HG03045 (cell line): Measurements from ENCODE around the gene CCDC6.
"Not testable (repeated sequence)": the region's sequence is repeated elsewhere in the genome, so short reads cannot be mapped to it uniquely, and the experiment has no call there.

ENCODE experiments used
- ATAC-seq: cut with Tn5 transposase; IDR thresholded peaks from one replicate; pipeline ENCODE4 v1.9.1; 2021; ENCODE audit warnings: mild to moderate bottlenecking, moderate library complexity; ENCODE audit not compliant: unreplicated experiment

CCDC6 gene

DNA sequence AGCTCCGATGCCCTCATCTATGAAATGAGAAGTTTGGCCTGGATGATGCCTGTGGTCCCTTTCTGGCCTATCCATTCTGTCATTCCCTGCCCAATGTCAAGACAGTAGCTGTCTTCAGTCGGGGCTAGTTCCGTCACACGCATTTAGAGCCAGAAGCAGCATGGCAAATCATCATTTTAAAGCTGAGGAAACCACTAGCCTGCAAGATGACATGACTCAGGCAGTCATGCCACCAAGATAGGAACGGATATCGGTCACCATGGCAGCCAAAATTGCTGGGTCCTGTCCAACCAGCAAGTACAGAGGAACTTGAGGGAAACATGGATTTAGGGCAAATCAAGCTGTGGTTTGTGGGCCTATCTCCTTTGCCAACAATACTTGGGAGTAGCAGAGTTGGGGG lies 88.6 kb downstream of the CCDC6 start:
- no peak for ATAC-seq

DNA sequence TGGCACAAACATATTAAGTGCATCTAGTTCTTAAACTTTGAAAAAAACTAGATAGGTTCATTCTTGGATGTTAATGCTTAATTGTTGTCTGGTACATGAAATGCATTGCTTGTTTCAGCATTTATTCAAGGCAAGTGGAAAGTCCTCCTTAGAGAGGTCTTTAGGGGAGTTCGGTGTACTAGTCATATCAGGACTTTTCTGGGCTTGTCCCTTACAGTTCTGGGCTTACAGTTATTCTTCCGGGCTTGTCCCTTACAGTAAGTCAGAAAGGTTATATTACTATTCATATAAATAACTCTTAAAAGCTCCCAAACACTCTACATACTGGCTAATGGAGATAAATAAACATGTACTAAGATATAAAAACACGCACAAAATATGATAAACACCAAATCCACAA lies 91.5 kb downstream of the CCDC6 start:
- ATAC-seq, result no peak

DNA sequence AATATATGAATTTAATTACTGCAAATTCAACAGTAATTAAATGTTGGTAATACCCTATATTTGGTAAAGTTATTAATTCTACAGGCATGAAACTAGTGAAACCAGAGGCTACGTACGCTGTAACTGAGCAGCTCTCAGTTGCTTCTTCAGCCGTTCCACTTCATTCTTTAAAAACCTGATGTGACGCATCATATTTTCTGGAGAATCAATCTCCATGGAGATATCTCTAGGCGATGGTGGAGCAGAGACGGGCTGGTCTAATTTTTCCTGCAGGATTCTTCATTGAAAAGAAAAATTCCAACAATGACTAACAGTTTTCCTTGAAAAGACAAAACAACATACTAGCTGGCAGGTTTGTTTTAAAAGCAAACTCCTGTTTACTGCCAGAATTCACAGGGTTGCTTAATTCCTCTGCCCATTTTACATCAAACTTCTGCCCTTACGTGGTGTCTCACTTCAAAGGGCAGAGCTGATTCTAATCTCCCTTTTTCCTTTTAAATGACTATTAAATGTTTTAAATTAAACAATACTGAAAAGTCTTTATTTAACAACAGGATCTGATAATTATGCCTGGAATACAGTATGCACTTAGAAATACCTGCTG lies 93.7 kb downstream of the CCDC6 start:
- no peak for ATAC-seq

DNA sequence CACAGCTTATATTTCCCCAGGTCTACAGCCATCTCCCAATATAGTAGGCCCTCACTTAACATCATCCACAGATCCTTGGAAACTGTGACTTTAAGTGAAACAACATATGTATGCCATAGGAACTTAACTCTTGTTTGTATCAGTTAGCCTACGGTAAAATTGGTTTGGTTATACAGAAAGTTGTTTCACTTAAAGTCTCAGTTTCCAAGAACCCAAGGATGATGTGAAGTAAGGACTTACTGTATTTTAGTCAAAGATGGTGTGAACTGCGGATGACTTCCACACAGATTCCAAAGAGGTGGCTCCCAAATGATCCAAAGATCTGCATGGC lies 96.7 kb downstream of the CCDC6 start:
- ATAC-seq, result no peak

DNA sequence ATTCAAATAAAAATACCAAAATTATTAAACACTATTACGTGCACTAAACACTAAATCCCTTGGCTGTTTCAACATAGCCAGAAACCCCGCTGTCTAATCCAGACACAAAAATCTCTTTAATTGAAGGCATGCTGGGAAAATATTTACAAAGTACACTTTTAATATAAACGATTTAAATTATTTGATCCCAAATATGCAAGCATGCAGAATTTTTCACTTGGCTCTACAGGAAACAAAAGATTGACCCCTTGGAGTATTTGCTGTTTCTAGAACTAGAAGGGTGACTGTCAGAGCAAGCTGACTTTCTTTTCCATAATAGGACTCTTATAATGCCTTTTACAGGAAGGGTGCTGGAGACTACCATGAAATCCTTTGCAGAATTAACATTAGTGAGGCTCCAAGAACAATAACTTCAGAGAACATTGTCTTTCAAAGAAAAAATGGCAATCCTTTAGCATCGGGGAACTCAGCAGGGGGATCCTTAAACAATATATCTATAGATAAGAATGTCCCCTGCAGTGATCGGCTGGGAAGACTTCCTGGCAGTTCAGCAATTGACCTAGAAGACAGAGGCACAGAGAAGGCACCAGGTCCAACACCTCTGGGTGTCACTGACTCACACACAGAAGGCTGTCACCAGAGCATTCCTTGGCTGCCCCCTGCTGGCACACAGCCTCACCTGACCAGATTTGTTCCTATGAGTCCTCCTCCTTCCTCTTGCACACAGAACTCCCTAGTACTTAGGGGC lies 97.3 kb downstream of the CCDC6 start:
- peak; percentile 91 for ATAC-seq

DNA sequence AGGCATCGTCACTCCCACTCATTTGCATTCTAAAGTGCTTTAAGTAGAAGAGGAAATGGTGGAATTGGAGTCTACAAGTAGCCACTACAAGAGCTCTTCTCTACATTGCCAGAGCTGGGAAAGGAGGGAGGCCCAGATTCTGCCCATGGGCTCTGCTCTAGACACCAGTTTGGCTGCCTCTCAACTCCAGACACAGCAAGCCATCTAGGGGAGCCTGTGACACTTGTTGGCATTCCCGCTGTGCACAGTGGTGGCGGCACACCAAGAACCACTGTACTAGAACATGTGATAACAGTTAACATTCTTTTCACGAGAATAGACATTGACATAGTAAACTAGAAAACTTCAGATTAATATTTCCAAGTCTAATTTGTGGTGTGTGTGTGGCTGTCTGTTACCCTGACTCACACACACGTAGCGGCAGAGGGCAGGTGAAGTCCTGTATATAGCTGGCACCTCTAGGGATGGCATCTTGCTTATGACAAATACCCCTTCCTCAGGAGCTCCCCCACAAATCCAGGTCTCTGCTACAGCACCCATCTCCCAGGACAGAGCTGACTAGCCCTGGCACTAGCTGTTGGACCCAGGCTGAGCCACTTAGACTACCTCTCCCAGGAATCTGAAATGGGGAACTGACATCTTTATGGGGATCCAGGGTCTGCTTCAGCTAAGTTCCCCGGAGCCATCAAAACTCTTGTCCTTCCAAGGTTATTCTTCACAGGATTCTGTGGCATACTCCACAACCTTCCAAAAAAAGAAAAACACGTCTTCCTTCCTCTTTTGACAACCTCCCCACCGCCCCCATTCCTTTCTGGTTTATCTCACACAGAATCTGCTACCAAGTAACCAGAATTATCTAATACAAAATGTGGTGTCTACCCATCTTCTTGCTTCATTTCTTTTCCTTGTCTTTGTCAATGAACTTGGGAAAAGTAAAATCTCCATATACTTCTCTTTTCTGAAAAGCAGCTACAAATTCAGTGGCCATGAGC lies 98.4 kb downstream of the CCDC6 start:
- ATAC-seq, result no peak

DNA sequence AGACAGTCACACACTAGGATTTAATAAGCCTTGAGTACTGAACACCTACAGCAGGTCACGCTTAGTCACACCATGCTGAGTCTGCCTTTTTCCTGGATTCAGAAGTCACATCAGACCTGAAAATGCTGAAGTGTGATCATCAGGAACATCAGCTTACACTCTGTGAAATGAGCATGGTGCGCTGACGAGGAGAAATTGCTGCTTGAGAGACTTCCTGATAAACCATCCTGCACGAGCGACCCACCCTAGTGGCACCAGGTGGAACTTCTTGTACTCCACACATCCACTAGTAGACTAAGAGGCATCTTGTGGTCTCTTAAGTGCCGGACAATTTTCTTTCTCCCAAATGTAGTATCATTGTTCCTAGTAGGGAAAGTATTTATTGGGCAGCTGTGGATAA lies 101.3 kb downstream of the CCDC6 start:
- ATAC-seq, result no peak

DNA sequence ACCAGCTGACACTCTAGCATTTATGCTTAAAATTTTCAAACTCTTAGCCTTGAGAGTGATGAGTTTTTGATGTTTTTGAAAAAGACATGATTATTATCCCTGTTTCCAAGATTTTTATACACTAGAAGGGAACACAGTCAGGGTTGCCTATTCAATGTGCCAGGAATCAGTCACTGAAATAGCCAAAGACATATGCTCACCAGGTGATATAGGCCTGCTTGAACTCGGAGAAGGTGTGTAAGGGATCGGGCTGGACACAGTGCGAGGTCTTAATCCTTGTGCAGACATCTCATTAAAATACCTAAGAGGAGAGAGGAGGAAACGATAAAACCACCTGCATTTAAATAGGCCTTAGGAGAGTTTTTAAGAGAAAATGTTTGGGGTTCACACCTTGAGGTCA lies 102.1 kb downstream of the CCDC6 start:
- no peak for ATAC-seq

DNA sequence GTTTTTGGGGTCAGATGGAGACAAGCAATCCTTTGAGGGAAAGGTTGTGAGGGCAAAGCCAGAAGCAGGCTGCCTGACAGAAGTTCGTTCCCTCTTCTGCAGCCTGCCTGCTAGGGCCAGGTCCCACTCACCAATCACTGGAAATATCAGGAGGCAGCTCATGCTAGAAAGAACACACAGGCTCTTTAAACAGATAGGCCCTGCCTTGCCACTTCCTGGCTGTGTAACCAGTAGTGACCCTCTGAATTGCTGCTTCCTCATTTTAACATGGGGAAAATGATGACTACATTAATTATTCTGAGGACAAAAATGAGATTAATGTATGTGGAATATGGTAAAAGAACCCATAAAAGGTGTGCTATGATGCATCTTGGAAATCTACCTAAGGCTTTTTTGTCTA lies 102.6 kb downstream of the CCDC6 start:
- no peak for ATAC-seq

DNA sequence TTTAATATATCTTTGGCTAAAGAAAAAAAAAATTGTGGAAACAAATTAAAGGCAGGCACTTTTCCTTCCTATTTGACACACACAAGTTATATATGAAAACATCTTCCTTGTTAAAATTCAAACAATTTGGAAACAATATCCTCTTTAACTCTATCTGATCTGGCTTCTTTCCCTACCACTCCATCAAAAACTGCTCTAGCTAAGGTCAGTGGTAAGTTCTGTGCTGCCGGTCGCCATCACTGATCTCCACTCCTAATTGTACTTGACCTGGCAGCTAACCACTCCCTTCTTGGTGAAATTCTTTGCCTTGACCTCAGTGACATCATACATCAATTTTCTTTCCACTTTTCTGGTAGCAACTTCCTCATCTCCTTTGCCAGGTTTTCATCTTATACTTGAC lies 105.2 kb downstream of the CCDC6 start:
- ATAC-seq, result no peak

DNA sequence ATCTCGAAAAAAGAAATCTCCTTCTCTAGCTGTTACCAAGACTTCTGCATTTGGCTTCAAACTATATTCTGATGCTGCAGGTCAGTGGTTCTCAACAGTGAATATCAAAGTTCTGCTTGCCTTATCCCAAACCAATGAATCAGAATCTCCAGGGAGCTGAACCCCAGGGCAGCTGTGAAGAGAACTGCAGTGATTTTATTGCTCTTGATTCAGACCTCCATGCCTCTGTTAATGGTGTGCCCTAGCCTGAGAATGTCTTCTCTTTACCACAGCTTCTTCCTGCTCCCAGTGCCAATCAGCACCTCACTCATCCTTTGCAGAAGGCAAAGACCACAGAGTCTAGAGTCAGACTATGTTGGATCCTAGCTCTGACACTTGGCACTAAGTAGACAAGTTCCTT lies 106.9 kb downstream of the CCDC6 start:
- no peak for ATAC-seq

DNA sequence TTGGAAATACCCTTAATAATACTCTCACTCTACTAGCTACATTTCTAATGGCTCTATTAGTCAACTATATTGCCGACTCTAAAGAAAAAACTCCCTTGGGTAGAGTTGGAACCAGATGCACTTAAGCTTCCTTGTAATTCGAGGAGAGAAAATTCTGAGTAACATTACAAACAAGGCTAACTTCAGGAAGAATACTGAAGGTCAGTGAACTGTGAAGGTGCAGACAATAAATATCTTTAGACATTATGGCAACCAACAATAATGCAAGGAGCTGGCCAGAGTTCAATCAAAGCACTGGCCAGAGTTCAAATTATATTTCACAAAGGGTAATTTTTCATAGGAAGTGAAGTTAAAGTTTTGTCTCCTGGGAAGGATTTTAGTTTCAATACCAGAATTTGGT lies 112.4 kb downstream of the CCDC6 start:
- ATAC-seq, result no peak

DNA sequence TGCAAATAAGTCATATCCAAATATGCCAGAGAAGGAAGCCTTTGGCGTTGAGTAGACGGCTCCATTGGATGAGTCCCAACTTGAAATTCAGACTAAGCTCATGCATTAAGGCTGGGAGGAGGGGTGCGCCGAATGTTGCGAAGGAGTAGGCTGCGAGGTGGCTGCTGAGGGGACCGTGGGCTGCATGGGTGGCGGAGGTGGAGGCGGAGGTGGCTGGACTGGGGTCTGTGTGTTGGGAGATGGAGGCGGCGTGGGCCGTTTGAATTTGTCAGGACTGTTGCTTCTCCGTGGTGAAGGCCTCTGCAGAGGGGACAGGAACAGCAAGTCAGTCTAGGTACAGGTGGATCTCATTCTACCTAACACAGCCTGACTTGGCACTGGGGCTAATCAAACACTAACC lies 113.5 kb downstream of the CCDC6 start:
- ATAC-seq, result no peak

DNA sequence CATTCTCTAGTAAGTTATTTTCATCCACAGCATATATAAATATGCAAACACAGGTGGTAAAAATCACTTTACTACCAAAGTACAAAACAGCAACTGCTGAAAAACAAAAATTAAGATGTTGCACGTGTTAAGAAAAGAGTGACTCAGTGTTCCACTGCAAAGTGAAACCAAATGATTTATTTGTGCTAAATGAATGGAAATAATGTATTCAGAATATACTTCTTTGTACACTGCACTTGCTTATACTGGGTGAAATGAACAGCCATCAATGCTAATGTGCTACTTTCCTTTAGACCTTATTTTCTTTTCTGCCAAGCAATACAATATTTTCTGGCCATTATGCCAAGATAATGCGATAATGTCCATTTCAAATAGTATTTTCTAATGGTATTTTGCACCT lies 114.8 kb downstream of the CCDC6 start:
- ATAC-seq, result no peak

DNA sequence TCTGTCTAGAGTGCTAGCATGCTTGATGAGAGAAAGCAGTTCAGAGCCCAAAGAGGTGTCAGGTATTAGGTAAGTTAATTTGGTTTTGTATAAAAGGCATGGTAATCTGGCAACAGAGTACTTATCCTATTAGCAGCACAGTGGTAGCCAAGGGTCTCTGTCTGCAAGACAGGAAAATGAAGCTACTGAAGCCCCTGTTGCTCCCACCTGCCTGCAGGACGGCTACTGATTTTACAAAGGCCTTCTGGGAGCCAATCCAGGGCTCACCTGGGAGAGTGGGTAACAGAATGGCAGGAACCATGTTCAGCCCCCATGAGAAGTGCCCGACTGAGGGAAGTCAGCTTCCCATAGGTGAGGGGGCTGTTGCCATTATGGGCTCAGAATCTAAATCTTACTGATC lies 116.3 kb downstream of the CCDC6 start:
- ATAC-seq, result not testable (repeated sequence)

DNA sequence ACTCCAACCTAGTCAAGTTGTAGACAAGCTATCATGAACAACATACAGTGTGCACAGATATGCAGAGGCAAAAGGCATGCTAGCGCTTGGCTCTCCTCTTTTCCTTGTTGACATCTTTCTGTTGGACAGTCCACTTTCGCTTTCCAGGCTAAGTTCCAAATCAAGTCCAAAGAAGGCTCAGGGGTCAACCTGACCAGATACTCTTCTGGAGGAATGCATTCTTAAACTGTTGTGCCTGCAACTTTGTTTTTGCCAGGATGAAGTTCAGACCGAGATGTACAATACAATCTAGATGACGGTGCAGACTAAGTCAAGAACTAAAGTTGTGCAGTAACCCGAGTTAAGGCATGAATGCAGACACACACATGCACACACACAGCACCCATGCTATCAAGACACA lies 117.4 kb downstream of the CCDC6 start:
- ATAC-seq, result not testable (repeated sequence)

DNA sequence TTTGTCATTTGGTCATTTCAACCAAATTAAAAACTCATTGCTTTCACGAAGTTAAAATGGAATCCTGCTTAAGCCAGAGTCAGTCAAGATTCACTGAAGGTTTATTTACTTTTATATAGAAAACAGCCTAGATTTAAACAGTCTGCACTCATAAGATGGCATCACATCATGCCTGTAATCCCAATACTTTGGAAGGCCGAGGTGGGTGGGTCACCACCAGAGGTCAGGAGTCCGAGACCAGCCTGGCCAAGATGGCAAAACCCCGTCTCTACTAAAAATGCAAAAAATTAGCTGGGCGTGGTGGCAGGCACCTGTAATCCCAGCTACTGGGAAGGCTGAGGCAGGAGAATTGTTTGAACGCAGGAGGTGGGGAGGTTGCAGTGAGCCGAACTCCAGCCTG lies 119.3 kb downstream of the CCDC6 start:
- ATAC-seq, result not testable (repeated sequence)

DNA sequence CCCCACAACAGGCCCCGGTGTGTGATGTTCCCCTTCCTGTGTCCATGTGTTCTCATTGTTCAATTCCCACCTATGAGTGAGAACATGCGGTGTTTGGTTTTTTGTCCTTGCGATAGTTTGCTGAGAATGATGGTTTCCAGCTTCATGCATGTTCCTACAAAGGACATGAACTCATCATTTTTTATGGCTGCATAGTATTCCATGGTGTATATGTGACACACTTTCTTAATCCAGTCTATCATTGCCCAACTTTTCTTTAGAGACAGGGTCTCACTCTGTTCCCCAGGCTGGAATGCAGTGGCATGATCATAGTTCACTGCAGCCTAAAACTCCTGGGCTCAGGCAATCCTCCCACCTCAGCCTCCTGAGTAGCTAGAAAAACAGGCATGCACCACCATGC lies 120.9 kb downstream of the CCDC6 start:
- ATAC-seq, result not testable (repeated sequence)

DNA sequence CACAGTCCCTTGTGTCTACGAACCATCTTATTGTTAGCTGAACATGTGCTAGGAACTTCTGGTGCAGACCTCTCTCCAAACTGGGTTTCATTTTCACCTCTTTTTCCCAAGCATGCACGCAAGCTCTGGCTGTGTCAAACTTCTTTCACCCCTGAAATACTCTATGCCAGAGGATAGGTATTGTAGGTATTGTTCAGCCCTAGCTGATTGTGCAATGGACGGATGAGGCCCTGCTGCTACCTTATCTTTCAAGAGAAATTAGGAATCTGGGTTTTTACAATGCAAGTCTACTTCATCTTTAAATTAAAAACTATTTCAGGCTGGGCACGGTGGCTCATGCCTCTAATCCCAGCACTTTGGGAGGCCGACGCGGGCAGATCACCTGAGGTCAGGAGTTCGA lies 124.8 kb downstream of the CCDC6 start:
- no peak for ATAC-seq

DNA sequence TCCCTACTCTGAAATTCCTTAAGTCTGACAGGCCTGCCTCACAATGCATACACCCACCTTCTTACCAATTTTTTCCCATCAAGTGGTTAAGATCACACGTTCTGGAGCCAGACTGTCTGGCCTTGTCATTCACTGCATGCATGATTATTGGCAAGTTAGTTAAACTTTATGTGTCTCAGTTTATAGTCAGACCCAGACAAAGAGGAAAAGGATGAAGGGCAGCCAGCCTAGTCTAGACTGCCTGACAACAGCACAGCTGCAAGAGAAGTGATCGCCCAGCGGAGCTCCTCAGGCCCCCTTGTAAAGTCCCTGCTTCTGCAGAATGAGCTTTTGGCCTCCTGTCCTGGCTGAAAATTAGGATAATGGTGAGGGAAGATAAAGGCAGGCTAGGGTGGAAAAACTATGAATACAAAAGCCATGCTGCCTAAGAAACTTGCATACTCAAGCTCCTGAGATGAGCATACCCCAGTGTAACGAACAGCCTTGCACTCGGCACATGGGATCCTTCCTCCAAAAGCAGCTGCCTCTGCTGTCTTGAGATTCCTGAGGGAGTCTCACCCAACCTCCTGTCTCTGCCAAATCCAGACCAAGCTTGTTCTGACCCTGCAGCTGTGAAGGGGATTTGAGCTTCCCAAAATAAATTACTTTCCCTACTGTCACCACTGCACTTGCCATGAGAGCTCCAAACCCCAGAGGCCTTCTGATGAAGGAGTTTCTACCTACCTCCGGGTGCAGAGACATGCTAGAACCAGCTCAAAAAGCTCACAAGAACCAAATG lies 126.4 kb downstream of the CCDC6 start:
- no peak for ATAC-seq

DNA sequence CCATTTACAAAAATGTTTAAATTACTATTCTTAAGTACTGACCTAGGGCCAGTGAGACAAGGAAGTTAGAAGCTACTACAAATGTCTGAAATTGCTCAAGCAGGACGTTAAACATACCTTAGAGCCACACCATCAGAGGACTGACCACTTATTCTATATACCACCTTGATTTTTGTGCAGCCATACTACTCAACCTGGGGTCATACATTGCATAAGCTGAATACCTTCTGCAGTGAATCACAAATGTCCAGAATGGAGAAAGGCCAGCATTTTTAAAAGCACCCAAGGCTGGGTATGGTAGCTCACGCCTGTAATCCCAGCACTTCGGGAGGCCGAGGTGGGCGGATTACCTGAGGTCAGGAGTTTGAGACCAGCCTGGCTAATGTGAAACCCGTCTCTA lies 131.9 kb downstream of the CCDC6 start:
- ATAC-seq, result no peak
